Islet of Langerhans (tissue), 1 donor: ENCODE measurements around the gene WDR45.
A peak's percentile ranks its signal among the peaks of the same experiment; 100 is the strongest.
"Not testable (repeated sequence)": the region's sequence is repeated elsewhere in the genome, so short reads cannot be mapped to it uniquely, and the experiment has no call there.

Experiments used
- FAIRE-seq: peaks from one replicate; lab custom pipeline; 2011; peaks lifted over from hg19 to GRCh38; lab: Jason Lieb, UNC

The WDR45 gene

GRCh38 chrX:49079489-49080428 lies at the start of gene WDR45:
TSS of gene WDR45 (minus strand) at chrX:49079887. CDS start at chrX:49078095, 1,792 bp downstream.
- peak; percentile 38 for FAIRE-seq

GRCh38 chrX:49129427-49129826 lies 49.7 kb upstream of the WDR45 start:
- no peak for FAIRE-seq

DNA sequence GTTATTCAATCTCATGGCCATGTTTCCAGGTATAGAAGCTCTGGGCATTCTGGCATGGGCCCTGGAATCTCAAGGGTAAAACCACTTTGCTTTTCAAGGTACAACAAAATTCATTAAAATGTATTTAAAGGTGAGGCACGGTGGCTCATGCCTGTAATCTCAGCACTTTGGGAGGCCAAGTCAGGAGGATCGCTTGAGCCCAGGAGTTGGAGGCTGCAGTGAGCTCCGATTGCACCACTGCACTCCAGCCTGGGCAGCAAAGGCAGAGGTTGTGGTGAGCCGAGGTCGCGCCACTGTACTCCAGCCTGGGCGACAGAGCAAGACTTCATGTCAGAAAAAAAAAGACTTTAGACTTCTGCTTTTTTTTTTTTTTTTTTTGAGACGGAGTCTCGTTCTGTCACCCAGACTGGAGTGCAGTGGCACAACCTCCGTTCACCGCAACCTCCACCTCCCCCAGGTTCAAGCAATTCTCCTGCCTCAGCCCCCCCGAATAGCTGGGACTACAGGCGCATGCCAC lies 48.1 kb upstream of the WDR45 start:
- not testable (repeated sequence) for FAIRE-seq

DNA sequence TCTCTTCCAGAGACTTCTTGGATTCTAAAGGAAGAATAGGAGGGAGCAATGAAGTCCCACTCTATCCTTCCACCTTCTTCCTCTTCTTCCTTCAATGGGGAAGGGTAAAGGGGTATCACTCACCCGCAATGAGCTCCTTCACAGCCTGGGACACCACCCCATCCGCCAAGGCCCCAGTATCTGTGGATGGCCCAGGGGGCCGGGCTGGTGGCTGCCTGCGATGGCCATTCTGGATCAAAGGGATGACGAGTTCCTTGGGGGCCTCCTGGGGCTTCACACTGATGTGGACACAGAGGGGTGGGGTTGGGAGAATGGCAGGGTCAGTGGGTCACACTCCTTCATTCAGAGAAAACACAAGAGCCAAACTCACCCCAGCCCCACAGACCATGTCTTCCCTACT lies 42.8 kb upstream of the WDR45 start:
- no peak for FAIRE-seq

GRCh38 chrX:49120091-49120490 lies 40.4 kb upstream of the WDR45 start:
- no peak for FAIRE-seq

DNA sequence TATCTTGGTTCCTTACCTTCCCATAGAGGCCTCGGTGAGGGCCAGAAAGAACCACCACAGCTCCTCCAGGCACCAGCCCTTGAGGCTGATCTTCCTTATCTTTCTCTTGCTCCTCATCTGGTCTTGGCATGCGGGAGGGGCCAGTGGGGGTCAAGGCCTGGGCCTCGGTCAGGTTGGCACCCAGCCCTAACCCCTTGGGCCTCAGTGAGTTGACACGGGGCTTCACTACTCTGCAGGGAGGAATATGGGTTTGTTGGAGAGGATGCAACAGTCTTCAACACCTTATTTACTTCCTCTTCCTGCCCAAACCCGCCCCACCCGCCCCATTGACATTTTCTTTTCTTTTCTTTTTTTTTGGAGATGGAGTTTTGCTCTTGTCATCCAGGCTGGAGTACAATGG lies 37.9 kb upstream of the WDR45 start:
- FAIRE-seq: no peak

- no peak for FAIRE-seq
These were observed 37.0 kb upstream of the WDR45 start for GRCh38 chrX:49116716-49117115.

GRCh38 chrX:49116076-49116475 lies 36.4 kb upstream of the WDR45 start:
- no peak for FAIRE-seq

GRCh38 chrX:49111791-49112190 lies 32.1 kb upstream of the WDR45 start:
- FAIRE-seq: no peak

- FAIRE-seq: no peak
These were observed 30.7 kb upstream of the WDR45 start for GRCh38 chrX:49110417-49110816.

GRCh38 chrX:49108641-49109040 lies 29.0 kb upstream of the WDR45 start:
- FAIRE-seq: no peak

DNA sequence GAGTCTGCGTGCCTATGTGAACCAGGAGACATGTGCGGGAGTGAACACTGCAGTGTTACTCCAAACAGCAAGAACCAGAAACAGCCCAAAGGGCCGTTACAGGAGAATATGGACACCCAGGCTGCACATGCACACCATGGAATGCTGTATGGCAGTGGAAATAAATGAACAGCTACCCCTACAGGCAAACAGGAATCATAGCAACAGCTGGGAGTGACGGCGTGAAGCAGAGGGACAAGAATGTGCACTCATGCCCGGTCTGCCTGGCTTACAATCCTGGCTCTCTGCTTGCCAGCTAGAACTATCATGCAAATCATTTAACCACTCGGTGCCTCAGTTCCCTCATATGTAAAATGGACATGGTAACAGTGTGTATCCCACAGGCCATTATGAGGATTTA lies 27.2 kb upstream of the WDR45 start:
- no peak for FAIRE-seq

DNA sequence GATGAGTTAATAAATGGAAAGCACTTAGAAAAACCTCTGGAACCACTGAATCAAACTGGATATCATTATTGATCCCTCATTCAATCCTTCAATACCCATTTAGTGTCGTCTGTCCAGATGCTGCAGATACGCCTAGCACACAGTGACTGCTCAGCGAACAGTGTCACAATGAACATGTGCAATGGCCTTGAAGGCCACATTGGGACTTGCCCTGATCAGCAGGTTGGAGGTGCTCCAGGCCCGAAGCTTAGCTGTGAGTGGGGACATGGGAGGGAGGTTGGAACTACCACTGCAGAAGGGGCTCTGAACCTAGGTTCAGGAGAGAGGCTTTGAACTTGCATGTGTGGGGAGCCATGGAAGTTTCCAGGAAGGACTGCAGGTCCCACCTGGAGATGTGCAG lies 26.6 kb upstream of the WDR45 start:
- FAIRE-seq: no peak

- no peak for FAIRE-seq
These were observed 23.9 kb upstream of the WDR45 start for GRCh38 chrX:49103637-49104036.

DNA sequence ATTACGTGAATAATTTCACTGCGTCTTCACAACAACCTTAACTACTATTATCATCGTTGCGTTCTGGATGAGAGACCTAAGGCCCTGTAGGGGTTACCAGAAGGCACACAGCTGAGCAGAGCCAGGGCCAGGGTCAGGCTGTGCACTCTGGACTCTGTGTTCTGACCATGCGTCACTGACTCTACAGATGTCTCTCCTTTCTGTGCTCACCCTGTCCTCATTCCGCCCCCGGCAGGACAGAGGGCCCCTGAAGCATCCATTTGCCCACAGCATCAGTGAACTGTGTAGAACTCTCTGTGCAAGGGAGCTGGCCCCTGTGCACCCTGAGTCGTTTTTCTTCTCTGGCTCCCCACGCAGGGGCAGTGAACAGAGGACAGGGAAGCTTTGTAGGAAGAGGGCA lies 22.5 kb upstream of the WDR45 start:
- no peak for FAIRE-seq

GRCh38 chrX:49101629-49101984 lies 21.9 kb upstream of the WDR45 start:
- FAIRE-seq: no peak

GRCh38 chrX:49100704-49101628 lies 21.3 kb upstream of the WDR45 start:
- FAIRE-seq: peak; percentile 9

- no peak for FAIRE-seq
These were observed 16.7 kb upstream of the WDR45 start for GRCh38 chrX:49096419-49096818.

DNA sequence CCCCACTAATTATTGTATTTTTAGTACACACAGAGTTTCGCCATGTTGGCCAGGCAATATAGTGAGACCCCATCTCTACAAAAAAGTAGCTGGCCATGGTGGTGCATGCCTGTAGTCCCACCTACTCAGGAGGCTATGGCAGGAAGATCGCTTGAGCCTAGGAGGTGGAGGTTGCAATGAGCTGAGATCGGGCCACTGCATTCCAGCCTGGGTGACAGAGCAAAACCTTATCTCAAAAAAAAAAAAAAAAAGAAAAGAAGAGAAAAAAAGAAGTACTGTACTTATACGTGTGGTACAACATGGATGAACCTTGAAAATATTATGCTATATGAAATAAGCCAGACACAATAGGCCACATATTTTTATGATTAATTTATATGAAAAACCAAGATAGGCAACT lies 9.9 kb upstream of the WDR45 start:
- no peak for FAIRE-seq

DNA sequence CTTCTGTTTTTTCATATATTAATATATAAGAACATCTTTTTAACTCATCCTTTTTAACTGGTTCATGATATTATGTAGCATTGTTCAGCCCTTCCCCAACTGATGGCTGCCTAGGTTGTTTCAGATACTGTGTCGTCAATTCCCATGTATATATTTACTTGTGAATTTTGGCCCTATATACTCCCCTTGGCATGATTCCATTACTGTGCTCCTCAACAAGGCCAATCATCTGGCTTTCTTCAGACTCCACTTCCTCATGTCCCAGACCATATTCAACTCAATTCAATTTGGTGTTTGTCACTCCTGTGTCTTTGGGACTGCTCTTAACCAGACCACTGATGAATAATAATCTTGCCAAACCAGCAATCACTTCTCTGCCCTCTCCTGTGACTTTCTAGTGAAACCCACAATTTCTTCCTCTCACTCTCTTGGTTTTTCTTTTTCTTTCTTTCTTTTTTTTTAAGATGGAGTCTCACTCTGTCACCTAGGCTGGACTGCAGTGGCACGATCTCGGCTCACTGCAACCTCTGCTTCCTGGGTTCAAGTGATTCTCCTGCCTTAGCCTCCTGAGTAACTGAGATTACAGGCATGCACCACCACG lies 2.7 kb upstream of the WDR45 start:
- FAIRE-seq: no peak

DNA sequence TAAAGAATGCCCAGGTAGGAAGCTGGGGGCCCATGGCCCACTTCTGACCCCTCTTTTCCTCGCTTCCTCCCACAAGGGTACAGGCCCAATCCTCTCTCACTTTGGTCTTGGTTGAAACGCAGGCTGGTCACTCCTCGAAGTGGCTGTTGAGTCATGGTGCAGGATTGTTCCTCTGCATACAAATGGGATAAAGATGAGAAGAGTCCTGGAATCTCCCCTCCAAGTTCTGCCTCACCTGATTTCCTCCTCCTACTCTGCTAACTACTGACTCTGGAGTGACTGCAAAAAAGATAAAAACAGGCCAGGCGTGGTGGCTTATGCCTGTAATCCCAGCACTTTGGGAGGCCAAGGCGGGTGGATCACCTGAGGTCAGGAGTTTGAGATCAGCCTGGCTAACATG lies 1.7 kb downstream of the WDR45 start:
- no peak for FAIRE-seq

- no peak for FAIRE-seq
These were observed 4.3 kb downstream of the WDR45 start for GRCh38 chrX:49075347-49075746.
